Cardiac muscle cell (in vitro differentiated cells and primary cell): ENCODE data around the gene PRODH2. TPM values are rescaled to one million over a fixed set of nuclear protein-coding genes. Genes with fewer than 3 reads are reported as not detected.
"Not testable (repeated sequence)": the region's sequence is repeated elsewhere in the genome, so short reads cannot be mapped to it uniquely, and the experiment has no call there.

Experiments used
- DNase-seq, 2 donors: peaks; one replicate each; pipeline versions ENCODE4 v3.0.0 to v3.0.0-alpha.2; 2010 to 2017; ENCODE audit warnings: low read depth in 1 of 2, low spot score in 1 of 2
- H3K27ac ChIP-seq: fragments of 200-600 bp; sonication (generic); 2 replicates; pipeline ENCODE4 v1.5.1; 2016
- H3K27me3 ChIP-seq: fragments of 200-600 bp; sonication (generic); 2 replicates; pipeline ENCODE4 v1.6.0; 2016; ENCODE audit warnings: control low read depth
- H3K36me3 ChIP-seq: fragments of 200-600 bp; sonication (generic); 2 replicates; pipeline ENCODE4 v1.5.1; 2016; ENCODE audit warnings: control low read depth
- H3K4me1 ChIP-seq: fragments of 200-600 bp; sonication (generic); 2 replicates; pipeline ENCODE4 v1.8.1; 2017; ENCODE audit warnings: low read depth, mild to moderate bottlenecking, mixed run types
- H3K4me3 ChIP-seq: fragments of 200-600 bp; sonication (generic); 2 replicates; pipeline ENCODE4 v1.5.1; 2016; ENCODE audit warnings: mild to moderate bottlenecking
- H3K9me3 ChIP-seq: fragments of 200-600 bp; sonication (generic); 2 replicates; pipeline ENCODE4 v1.5.1; 2017; ENCODE audit warnings: low read depth, mild to moderate bottlenecking, control low read depth
- CTCF ChIP-seq: IDR thresholded peaks from 2 replicates; pipeline ENCODE4 v1.5.1; 2012; ENCODE audit warnings: low read depth, mild to moderate bottlenecking, low read length
- polyA plus RNA-seq: library from polyadenylated mRNA; unstranded; fragments of >200 nt; fragmentation: Nextera tagmentation; extraction: Ambion mirVana; gene quantifications from 2 replicates; pipeline ENCODE4 v1.2.1, GENCODE V29; 2016
- total RNA-seq: library from RNA; depleted of rRNA; stranded (reverse); fragments of >200 nt; gene quantifications from 2 replicates; pipeline ENCODE4 v1.2.3, GENCODE V29; 2016

The PRODH2 gene
- total and polyA plus RNA-seq, 2 experiments from 2014 or later, result 0.09 TPM; not detected in 1

GRCh38 chr19:35844482-35845214 is 32.0 kb upstream of the PRODH2 start:
- Histone ChIP-seq H3K4me3 (no peak overlapping the region), H3K27me3 (peaks cover 89% of the 10 kb centered on the region), H3K9me3 (no peaks in the 10 kb centered on the region), H3K27ac (no peak overlapping the region), H3K36me3 (no peaks in the 10 kb centered on the region), H3K4me1 (no peaks in the 10 kb centered on the region)
- no peak for DNase-seq
- no peak for TF ChIP-seq CTCF

GRCh38 chr19:35843676-35844481 is 31.2 kb upstream of the PRODH2 start:
- peaks cover 81% of the 10 kb centered on the region for H3K27me3 ChIP-seq
- no peak for TF ChIP-seq CTCF
- no peak overlapping the region for H3K4me3 ChIP-seq
- DNase-seq, result peak; percentile 27 to 33
- H3K27ac ChIP-seq, result no peak overlapping the region
- H3K4me1 ChIP-seq, result no peaks in the 10 kb centered on the region
- H3K9me3 ChIP-seq, result no peaks in the 10 kb centered on the region
- no peaks in the 10 kb centered on the region for H3K36me3 ChIP-seq

- Histone ChIP-seq H3K4me1 (no peaks in the 10 kb centered on the region), H3K27me3 (peaks cover 70% of the 10 kb centered on the region), H3K27ac (no peak overlapping the region), H3K36me3 (no peaks in the 10 kb centered on the region), H3K4me3 (no peak overlapping the region), H3K9me3 (no peaks in the 10 kb centered on the region)
- no peak for DNase-seq
- no peak for TF ChIP-seq CTCF
Measured at GRCh38 chr19:35842666-35843272, 30.1 kb upstream of the PRODH2 start.

- Histone ChIP-seq H3K4me3 (no peak overlapping the region), H3K9me3 (no peaks in the 10 kb centered on the region), H3K4me1 (no peaks in the 10 kb centered on the region), H3K27ac (no peak overlapping the region), H3K27me3 (peaks cover 69% of the 10 kb centered on the region), H3K36me3 (no peaks in the 10 kb centered on the region)
- no peak for TF ChIP-seq CTCF
- no peak for DNase-seq
Measured at GRCh38 chr19:35841961-35842595, 29.4 kb upstream of the PRODH2 start.

GRCh38 chr19:35836096-35836495 is 23.5 kb upstream of the PRODH2 start:
- H3K36me3 ChIP-seq, H3K4me1 ChIP-seq, DNase-seq, H3K9me3 ChIP-seq, H3K27ac ChIP-seq, H3K4me3 ChIP-seq: not testable (repeated sequence)
- H3K27me3 ChIP-seq, result peaks cover 30% of the 10 kb centered on the region
